NCI-H2171 treated with DMSO at 0.1 percent for 48 hours (cell line): ENCODE measurements around the gene C1QL4.
A peak's percentile ranks its signal among the peaks of the same experiment; 100 is the strongest.
"Not testable (repeated sequence)": the region's sequence is repeated elsewhere in the genome, so short reads cannot be mapped to it uniquely, and the experiment has no call there.

ENCODE experiments used
- DNase-seq: peaks from one replicate; lab custom pipeline; 2025; lab: John Stamatoyannopoulos, UW

C1QL4 gene

DNA sequence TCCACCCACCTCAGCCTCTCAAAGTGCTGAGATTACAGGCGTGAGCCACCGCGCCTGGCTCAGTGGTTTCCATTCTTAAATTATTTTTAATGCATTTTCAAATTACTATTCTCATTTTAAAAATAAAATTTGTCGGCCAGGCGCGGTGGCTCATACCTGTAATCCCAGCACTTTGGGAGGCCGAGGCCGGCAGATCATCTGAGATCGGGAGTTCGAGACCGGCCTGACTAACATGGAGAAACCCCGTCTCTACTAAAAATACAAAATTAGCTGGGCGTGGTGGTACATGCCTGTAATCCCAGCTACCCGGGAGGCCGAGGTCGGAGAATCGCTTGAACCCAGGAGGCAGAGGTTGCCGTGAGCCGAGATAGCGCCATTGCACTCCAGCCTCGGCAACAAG is 3.2 kb downstream of the C1QL4 start:
- DNase-seq, result not testable (repeated sequence)

GRCh38 chr12:49332891-49333371 is 4.1 kb downstream of the C1QL4 start:
- no peak for DNase-seq

DNA sequence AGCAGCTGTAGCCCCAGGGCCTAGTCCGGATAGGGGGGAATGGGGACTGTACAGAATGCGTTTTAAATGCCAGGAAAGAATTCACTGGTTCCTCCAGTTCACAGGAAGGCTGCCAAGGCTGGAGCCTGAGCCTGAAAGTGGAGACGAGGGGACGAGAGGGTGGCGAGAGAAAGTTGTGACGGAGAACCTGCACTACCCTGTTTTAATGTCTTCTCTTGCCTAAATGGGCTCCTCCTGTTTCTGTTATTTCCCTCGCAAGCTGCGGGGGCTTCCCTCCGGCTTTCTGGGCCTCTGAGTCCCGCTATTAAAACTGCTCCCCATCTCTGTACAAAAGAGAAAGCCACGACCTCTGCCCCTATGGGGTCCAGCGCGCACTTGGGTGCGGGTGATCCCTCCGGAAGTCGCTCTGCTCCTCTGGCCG is 4.5 kb downstream of the C1QL4 start:
- no peak for DNase-seq

DNA sequence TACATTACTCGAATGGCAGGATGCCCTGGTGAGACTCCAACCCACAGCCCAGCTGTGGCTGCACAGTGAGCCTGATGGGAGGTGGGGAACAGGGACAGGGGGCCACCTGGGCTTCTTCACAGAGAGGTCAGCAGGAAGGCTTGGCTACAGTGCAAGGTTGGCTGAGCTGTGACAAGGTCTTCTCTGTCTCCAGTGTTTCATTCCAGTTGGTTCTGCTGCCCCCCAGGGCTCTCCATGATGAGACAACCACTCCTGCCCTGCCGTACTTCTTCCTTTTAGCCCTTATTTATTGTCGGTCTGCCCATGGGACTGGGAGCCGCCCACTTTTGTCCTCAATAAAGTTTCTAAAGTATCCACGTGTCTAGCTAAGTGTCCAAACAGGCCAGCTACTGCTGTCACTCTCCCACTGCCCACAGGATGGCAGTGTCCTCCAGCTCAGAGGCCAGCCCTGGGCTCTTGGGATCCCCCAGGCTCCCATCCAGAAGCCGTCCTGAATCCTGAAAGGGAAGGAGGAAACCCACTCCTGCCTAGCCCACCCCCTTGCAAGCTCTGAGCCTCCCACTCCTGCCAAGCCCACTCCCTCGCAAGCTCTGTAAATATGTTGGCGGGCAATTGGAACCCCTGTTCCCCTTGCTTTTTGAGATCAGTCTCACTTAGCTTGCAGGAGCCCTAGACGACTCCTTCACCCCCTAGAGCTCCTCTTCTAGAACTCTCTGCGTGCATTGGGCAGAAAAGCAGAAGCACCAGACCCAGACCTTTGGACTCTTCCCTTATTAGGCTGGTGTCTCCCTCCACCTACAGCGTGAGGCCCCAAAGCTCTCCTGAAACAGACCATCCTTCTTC is 5.4 kb downstream of the C1QL4 start:
- DNase-seq, result peak; percentile 35

DNA sequence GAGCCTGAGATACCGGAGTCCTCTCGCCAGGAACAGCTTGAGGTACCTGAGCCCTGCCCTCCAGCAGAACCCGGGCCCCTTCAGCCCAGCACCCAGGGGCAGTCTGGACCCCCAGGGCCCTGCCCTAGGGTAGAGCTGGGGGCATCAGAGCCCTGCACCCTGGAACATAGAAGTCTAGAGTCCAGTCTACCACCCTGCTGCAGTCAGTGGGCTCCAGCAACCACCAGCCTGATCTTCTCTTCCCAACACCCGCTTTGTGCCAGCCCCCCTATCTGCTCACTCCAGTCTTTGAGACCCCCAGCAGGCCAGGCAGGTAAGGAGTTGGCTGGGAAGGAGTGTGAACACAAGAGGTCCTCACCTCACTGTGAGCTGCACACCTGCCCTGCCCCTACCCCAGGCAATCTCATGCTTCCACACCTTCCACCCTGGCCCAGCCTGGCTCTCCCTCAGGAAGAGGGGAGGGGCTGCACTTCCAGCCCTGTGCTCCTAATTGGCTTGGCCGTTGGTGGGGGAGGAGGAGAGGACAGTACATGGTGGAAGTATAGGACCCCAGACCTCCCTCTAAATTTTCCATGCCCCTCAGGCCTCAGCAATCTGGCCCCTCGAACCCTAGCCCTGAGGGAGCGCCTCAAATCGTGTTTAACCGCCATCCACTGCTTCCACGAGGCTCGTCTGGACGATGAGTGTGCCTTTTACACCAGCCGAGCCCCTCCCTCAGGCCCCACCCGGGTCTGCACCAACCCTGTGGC is 6.2 kb downstream of the C1QL4 start:
- DNase-seq, result no peak

GRCh38 chr12:49330032-49330619 is 6.9 kb downstream of the C1QL4 start:
- no peak for DNase-seq

DNA sequence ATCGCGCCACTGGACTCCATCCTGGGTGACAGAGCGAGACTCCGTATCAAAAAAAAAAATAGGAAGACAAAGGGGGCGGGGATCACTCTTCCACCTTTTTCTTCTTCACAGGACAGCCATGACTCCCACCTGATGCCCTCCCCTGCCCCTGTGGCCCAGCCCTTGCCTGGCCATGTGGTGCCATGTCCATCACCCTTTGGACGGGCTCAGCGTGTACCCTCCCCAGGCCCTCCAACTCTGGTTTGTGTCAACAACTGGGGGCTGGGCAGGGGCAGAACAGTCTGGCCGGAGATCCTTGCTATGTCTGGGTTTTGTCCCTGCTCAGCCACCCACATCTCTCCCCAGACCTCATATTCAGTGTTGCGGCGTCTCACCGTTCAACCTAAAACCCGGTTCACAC is 8.2 kb downstream of the C1QL4 start:
- no peak for DNase-seq

- DNase-seq, result no peak
Measured at GRCh38 chr12:49327887-49328286, 9.1 kb downstream of the C1QL4 start.

- no peak for DNase-seq
Measured at GRCh38 chr12:49327368-49327767, 9.6 kb downstream of the C1QL4 start.

DNA sequence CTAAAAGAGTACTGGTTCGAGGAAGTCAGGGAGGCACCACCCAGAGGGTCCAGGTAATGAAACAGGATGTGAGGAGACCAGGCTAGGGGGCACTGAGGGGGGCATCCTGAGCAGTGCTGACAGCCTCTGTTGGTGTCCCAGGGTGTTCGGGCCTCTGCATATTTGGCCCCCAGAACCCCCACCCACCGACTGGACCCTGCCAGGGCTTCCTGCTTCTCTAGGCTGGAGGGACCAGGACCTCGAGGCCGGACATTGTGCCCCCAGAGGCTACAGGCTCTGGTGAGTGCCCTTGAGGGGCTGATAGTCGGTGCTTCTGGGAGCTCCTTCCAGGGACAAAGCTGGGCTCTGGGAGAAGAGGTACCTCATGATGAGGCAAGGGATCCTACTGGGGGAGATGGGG is 11.4 kb downstream of the C1QL4 start:
- no peak for DNase-seq

DNA sequence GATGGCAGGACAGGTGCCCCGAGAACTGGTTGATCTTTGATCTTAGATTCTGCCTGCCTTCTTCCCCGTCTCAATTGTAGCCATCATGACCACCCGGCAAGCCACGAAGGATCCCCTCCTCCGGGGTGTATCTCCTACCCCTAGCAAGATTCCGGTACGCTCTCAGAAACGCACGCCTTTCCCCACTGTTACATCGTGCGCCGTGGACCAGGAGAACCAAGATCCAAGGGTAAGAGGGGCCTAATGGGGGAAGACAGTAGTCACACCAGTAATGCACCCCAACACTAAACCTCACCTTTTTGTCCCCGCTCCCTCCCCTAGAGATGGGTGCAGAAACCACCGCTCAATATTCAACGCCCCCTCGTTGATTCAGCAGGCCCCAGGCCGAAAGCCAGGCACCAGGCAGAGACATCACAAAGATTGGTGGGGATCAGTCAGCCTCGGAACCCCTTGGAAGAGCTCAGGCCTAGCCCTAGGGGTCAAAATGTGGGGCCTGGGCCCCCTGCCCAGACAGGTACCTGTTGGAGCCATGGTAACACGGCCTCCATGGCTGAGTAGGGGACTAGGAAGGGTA is 13.4 kb downstream of the C1QL4 start:
- DNase-seq, result no peak

- DNase-seq, result peak; percentile 98
Measured at GRCh38 chr12:49322708-49323523, 14.1 kb downstream of the C1QL4 start, which contains the start of gene TROAP. TROAP (plus strand) TSS chr12:49323255; CDS start chr12:49323609, 354 bp downstream.

DNA sequence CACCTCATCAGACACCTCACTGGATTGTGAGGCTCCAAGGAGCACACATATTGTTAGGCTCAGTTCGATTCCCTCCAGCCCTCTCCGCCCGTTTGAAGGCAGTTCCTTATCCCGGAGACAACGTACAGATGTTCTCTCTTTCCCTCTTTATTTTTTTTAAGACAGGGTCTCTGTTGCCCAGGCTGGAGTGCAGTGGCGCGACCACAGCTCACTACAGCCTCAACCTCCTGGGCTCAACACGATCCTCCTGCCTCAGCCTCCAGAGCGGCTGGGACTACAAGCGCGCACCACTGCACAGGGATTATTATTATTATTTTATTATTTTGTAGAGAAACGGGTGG is 14.7 kb downstream of the C1QL4 start:
- no peak for DNase-seq

GRCh38 chr12:49320411-49321103 is 16.4 kb downstream of the C1QL4 start:
- not testable (repeated sequence) for DNase-seq

DNA sequence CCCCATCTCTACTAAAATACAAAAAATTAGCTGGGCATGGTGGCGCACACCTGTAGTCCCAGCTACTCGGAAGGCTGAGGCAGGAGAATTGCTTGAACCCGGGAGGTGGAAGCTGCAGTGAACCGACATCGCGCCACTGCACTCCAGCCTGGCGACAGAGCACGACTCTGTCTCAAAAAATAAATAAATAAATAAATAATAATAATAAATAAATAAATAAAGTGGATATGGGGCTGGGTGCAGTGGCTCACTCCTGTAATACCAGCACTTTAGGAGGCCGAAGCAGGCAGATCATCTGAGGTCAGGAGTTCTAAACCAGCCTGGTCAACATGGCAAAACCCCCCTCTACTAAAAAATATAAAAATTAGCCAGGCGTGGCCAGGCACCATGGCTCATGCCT is 19.9 kb downstream of the C1QL4 start:
- not testable (repeated sequence) for DNase-seq

GRCh38 chr12:49314811-49315210 is 22.2 kb downstream of the C1QL4 start:
- DNase-seq, result no peak

GRCh38 chr12:49310451-49311000 is 26.5 kb downstream of the C1QL4 start:
- DNase-seq, result not testable (repeated sequence)

DNA sequence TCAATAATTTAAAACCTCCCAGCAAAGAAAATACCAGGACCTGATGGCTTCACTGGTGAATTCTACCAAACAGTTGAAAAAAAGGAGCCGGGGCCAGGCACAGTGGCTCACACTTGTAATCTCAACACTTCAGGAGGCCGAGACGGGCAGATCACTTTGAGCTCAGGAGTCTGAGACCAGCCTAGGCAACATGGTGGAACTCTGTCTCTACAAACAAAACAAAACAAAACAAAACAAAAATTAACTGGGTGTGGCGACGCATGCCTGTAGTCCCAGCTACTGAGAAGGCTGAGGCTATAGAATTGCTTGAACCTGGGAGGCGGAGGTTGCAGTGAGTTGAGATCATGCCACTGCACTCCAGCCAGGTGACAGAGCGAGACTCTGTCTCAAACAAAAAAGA is 27.6 kb downstream of the C1QL4 start:
- no peak for DNase-seq

- DNase-seq, result no peak
Measured at GRCh38 chr12:49305762-49306510, 31.1 kb downstream of the C1QL4 start.

DNA sequence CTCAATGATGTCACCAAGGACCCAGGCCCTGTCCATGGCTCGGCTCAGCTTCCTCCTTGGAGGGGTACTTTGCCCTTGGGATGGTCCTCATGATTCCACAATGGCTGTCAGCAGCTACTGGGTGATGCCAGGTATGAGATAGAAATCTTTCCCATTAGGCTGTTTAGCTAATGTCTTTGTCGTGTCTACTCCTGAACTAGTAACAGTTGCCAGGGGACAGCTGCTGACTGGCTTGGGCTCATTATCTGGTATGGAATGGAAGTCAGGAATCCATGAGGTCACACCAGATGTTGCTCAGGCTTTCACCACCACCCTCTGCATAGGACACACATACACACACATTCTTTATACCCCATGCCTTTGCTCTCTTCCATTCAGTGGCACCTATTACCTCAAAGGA is 32.8 kb downstream of the C1QL4 start:
- peak; percentile 17 for DNase-seq
